NCI-H446 (cell line): ENCODE results near the gene YTHDF2.

Source experiments
- DNase-seq, 2 experiments: peaks; one replicate each; lab custom pipeline; 2025; lab: John Stamatoyannopoulos, UW

The YTHDF2 gene

GRCh38 chr1:28801461-28801860, 64.7 kb downstream of the YTHDF2 start:
- DNase-seq, result no peak

GRCh38 chr1:28803051-28803450, 66.3 kb downstream of the YTHDF2 start:
- DNase-seq, result no peak

- DNase-seq, result no peak
Observed at GRCh38 chr1:28803662-28804061, 66.9 kb downstream of the YTHDF2 start.

- peak; percentile 60 to 83 for DNase-seq
Observed at GRCh38 chr1:28804071-28804470, 67.3 kb downstream of the YTHDF2 start.

GRCh38 chr1:28807046-28807445, 70.3 kb downstream of the YTHDF2 start:
- DNase-seq, result no peak

GRCh38 chr1:28807986-28808385, 71.2 kb downstream of the YTHDF2 start:
- no peak for DNase-seq

GRCh38 chr1:28811369-28811765, 74.6 kb downstream of the YTHDF2 start:
- DNase-seq, result no peak

GRCh38 chr1:28811766-28812668, 75.3 kb downstream of the YTHDF2 start, which contains the start of gene OPRD1:
Gene OPRD1 (plus strand): TSS chr1:28812170. CDS start chr1:28812384, 214 bp downstream.
- DNase-seq, result no peak

- DNase-seq, result peak in 1 of 2 experiments; percentile 33
Observed at GRCh38 chr1:28812669-28813468, 76.1 kb downstream of the YTHDF2 start.

- DNase-seq, result no peak
Observed at GRCh38 chr1:28813931-28814465, 77.3 kb downstream of the YTHDF2 start.

- peak in 1 of 2 experiments; percentile 17 for DNase-seq
Observed at GRCh38 chr1:28815533-28816185, 78.9 kb downstream of the YTHDF2 start.

GRCh38 chr1:28817133-28817532, 80.4 kb downstream of the YTHDF2 start:
- DNase-seq, result no peak

- DNase-seq, result no peak
Observed at GRCh38 chr1:28819020-28819419, 82.3 kb downstream of the YTHDF2 start.
